ENCODE data around the gene LONRF2.
A peak's percentile ranks its signal among the peaks of the same experiment; 100 is the strongest.
"Not testable (repeated sequence)": the region's sequence is repeated elsewhere in the genome, so short reads cannot be mapped to it uniquely, and the experiment has no call there.

LONRF2 gene

DNA sequence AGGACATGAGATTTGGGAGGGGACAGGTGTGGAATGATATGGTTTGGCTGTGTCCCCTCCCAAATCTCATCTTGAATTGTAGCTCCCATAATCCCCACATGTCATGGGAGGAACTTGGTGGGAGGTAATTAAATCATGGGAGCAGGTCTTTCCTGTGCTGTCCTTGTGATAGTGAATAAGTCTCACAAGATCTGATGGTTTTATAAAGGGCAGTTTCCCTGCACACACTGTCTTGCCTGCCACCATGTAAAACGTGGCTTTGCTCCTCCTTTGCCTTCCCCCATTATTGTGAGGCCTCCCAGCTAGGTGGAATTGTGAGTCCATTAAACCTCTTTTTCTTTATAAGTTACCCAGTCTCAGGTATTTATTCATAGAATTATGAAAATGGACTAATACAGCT, 22.8 kb upstream of the LONRF2 start:
- not testable (repeated sequence) for H3K4ac ChIP-seq (ENCODE audit: low read depth in 1 of 2, low read length in 2 of 2); H4K91ac ChIP-seq (ENCODE audit: low read length); H3K18ac ChIP-seq (ENCODE audit: low read depth in 1 of 2, low read length in 2 of 2); H3K4me1 ChIP-seq (ENCODE audit: control insufficient read depth, insufficient read depth, low read depth, low read length); H3K9me3 ChIP-seq (ENCODE audit: control insufficient read depth, low read length); H3K27me3 ChIP-seq (ENCODE audit: control insufficient read depth in 1 of 2, insufficient read depth in 1 of 2, low read length in 2 of 2); H3K4me2 ChIP-seq (ENCODE audit: low read length, poor library complexity, severe bottlenecking); H3K23ac ChIP-seq (ENCODE audit: low read length in 2 of 2); H2BK5ac ChIP-seq (ENCODE audit: low read depth, low read length, poor library complexity, severe bottlenecking); H3K14ac ChIP-seq (ENCODE audit: low read length in 2 of 2); H3K79me1 ChIP-seq (replicated peaks; ENCODE audit: low read length, poor library complexity, severe bottlenecking); H2AFZ ChIP-seq (ENCODE audit: low read depth, low read length); H2BK120ac ChIP-seq (ENCODE audit: low read depth, low read length); H3K9ac ChIP-seq (ENCODE audit: low read length); H4K8ac ChIP-seq (ENCODE audit: low read length); H3K36me3 ChIP-seq (ENCODE audit: control insufficient read depth in 1 of 2, insufficient read depth in 2 of 2, low read depth in 1 of 2, low read length in 2 of 2); H3K4me3 ChIP-seq (ENCODE audit: insufficient read depth in 1 of 2, low read depth in 1 of 2, low read length in 2 of 2); H2AK5ac ChIP-seq (ENCODE audit: low read length, severe bottlenecking); DNase-seq; H2BK15ac ChIP-seq (ENCODE audit: low read depth, poor library complexity, severe bottlenecking); H2BK12ac ChIP-seq (ENCODE audit: low read length in 2 of 2)
- H3K27ac ChIP-seq (ENCODE audit: low read length, poor library complexity, severe bottlenecking): peak overlapping the region; percentile 39
- no CpG with 5 or more reads among the region's 1 CpG for WGBS

DNA sequence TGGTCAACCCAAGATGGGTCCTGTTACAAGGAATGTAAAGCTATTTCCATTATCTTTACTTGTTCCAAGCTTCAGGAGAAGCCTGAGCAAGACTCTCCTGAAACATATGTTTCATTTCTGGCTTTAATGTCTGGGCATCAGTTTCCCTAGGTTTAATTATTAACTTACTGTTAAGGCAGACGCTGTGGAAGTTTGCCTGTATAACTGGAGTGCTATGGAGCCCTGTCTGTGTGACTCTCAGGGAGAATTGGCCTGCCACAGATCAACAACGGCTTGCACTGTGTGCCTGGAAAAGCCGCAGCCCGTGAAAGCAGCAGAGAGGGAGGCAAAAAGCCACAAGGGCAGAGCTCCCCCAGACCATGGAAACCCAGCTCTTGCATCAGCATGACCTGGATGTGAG, 22.1 kb upstream of the LONRF2 start:
- H3K36me3 ChIP-seq (ENCODE audit: control insufficient read depth in 1 of 2, insufficient read depth in 2 of 2, low read depth in 1 of 2, low read length in 2 of 2): no peaks in the 10 kb centered on the region
- peak overlapping the region; percentile 14 for H3K27ac ChIP-seq (ENCODE audit: low read length, poor library complexity, severe bottlenecking)
- peaks cover under 1% of the 10 kb centered on the region for H3K9me3 ChIP-seq (ENCODE audit: control insufficient read depth, low read length)
- no peak overlapping the region for H4K8ac ChIP-seq (ENCODE audit: low read length)
- H3K4ac ChIP-seq (ENCODE audit: low read depth in 1 of 2, low read length in 2 of 2): no peak overlapping the region
- H2BK5ac ChIP-seq (ENCODE audit: low read depth, low read length, poor library complexity, severe bottlenecking): no peak overlapping the region
- no peak overlapping the region for H3K18ac ChIP-seq (ENCODE audit: low read depth in 1 of 2, low read length in 2 of 2)
- H2AFZ ChIP-seq (ENCODE audit: low read depth, low read length): no peak overlapping the region
- H3K27me3 ChIP-seq (ENCODE audit: control insufficient read depth in 1 of 2, insufficient read depth in 1 of 2, low read length in 2 of 2): peaks cover 4 to 13% of the 10 kb centered on the region in 2 experiments
- no peak overlapping the region for H2AK5ac ChIP-seq (ENCODE audit: low read length, severe bottlenecking)
- no peak overlapping the region for H3K23ac ChIP-seq (ENCODE audit: low read length in 2 of 2)
- no peak overlapping the region for H2BK12ac ChIP-seq (ENCODE audit: low read length in 2 of 2)
- no peak overlapping the region for H3K4me2 ChIP-seq (ENCODE audit: low read length, poor library complexity, severe bottlenecking)
- H3K4me1 ChIP-seq (ENCODE audit: control insufficient read depth, insufficient read depth, low read depth, low read length): peaks cover 9% of the 10 kb centered on the region
- H2BK15ac ChIP-seq (ENCODE audit: low read depth, poor library complexity, severe bottlenecking): no peak overlapping the region
- no peaks in the 10 kb centered on the region for H3K79me1 ChIP-seq (replicated peaks; ENCODE audit: low read length, poor library complexity, severe bottlenecking)
- H4K91ac ChIP-seq (ENCODE audit: low read length): no peak overlapping the region
- H3K14ac ChIP-seq (ENCODE audit: low read length in 2 of 2): no peak overlapping the region
- WGBS: 70% methylated on average over 4 of the region's 4 CpGs
- DNase-seq: no peak
- no peak overlapping the region for H3K4me3 ChIP-seq (ENCODE audit: insufficient read depth in 1 of 2, low read depth in 1 of 2, low read length in 2 of 2)
- H3K9ac ChIP-seq (ENCODE audit: low read length): no peak overlapping the region
- no peak overlapping the region for H2BK120ac ChIP-seq (ENCODE audit: low read depth, low read length)

DNA sequence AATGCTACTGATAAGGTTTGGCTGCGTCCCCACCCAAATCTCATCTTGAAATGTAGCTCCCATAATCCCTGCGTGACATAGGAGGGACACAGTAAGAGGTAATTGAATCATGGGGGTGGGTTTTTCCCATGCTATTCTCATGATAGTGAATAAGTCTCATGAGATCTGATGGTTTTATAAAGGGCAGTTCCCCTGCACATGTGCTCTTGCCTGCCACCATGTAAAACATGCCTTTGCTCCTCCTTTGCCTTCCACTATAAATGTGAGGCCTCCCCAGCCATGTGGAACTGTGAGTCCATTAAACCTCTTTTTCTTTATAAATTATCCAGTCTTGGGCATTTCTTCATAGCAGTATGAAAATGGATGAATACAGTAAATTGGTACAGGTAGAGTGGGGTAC, 20.2 kb upstream of the LONRF2 start:
- not testable (repeated sequence) for H3K36me3 ChIP-seq (ENCODE audit: control insufficient read depth in 1 of 2, insufficient read depth in 2 of 2, low read depth in 1 of 2, low read length in 2 of 2); H2AFZ ChIP-seq (ENCODE audit: low read depth, low read length); H3K9me3 ChIP-seq (ENCODE audit: control insufficient read depth, low read length); H3K4ac ChIP-seq (ENCODE audit: low read depth in 1 of 2, low read length in 2 of 2); H2BK12ac ChIP-seq (ENCODE audit: low read length in 2 of 2); H4K91ac ChIP-seq (ENCODE audit: low read length); H2AK5ac ChIP-seq (ENCODE audit: low read length, severe bottlenecking); H2BK5ac ChIP-seq (ENCODE audit: low read depth, low read length, poor library complexity, severe bottlenecking); H2BK15ac ChIP-seq (ENCODE audit: low read depth, poor library complexity, severe bottlenecking); H3K27ac ChIP-seq (ENCODE audit: low read length, poor library complexity, severe bottlenecking); H3K4me2 ChIP-seq (ENCODE audit: low read length, poor library complexity, severe bottlenecking); H3K79me1 ChIP-seq (replicated peaks; ENCODE audit: low read length, poor library complexity, severe bottlenecking); H4K8ac ChIP-seq (ENCODE audit: low read length); H2BK120ac ChIP-seq (ENCODE audit: low read depth, low read length); H3K4me3 ChIP-seq (ENCODE audit: insufficient read depth in 1 of 2, low read depth in 1 of 2, low read length in 2 of 2); H3K9ac ChIP-seq (ENCODE audit: low read length); DNase-seq; H3K4me1 ChIP-seq (ENCODE audit: control insufficient read depth, insufficient read depth, low read depth, low read length); H3K23ac ChIP-seq (ENCODE audit: low read length in 2 of 2); H3K18ac ChIP-seq (ENCODE audit: low read depth in 1 of 2, low read length in 2 of 2); H3K14ac ChIP-seq (ENCODE audit: low read length in 2 of 2)
- peaks cover 13 to 14% of the 10 kb centered on the region in 2 experiments for H3K27me3 ChIP-seq (ENCODE audit: control insufficient read depth in 1 of 2, insufficient read depth in 1 of 2, low read length in 2 of 2)
- 43% methylated on average over 1 of the region's 2 CpGs for WGBS

DNA sequence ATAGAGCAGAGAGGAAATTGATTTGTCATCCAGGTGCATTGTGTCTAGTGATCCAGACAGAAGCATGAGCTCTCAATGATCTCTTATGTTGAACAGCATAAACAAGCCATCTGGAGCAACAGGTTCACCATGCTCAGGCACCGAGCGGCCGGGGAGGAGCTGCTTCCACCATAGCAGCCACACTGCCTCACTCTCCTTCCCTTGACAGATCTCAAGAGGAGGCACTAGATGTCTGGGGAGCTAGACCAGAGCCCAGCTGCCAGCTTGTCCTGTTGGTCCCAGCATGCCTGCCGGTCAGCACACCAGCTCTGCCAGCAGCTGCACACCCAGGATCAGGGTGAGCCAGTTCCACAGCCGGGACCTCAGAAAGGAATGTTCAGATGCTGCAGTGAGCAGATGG, 17.5 kb upstream of the LONRF2 start:
- Histone ChIP-seq H3K4ac (ENCODE audit: low read depth in 1 of 2, low read length in 2 of 2) (no peak overlapping the region), H2BK120ac (ENCODE audit: low read depth, low read length) (no peak overlapping the region), H4K8ac (ENCODE audit: low read length) (no peak overlapping the region), H4K91ac (ENCODE audit: low read length) (no peak overlapping the region), H3K9me3 (ENCODE audit: control insufficient read depth, low read length) (no peaks in the 10 kb centered on the region), H3K36me3 (ENCODE audit: control insufficient read depth in 1 of 2, insufficient read depth in 2 of 2, low read depth in 1 of 2, low read length in 2 of 2) (no peaks in the 10 kb centered on the region), H3K9ac (ENCODE audit: low read length) (no peak overlapping the region), H3K79me1 (replicated peaks; ENCODE audit: low read length, poor library complexity, severe bottlenecking) (no peaks in the 10 kb centered on the region), H3K27ac (ENCODE audit: low read length, poor library complexity, severe bottlenecking) (no peak overlapping the region), H3K14ac (ENCODE audit: low read length in 2 of 2) (no peak overlapping the region), H3K4me2 (ENCODE audit: low read length, poor library complexity, severe bottlenecking) (no peak overlapping the region), H3K4me1 (ENCODE audit: control insufficient read depth, insufficient read depth, low read depth, low read length) (peaks cover 2% of the 10 kb centered on the region), H2AK5ac (ENCODE audit: low read length, severe bottlenecking) (no peak overlapping the region), H2BK15ac (ENCODE audit: low read depth, poor library complexity, severe bottlenecking) (no peak overlapping the region), H2AFZ (ENCODE audit: low read depth, low read length) (no peak overlapping the region), H3K18ac (ENCODE audit: low read depth in 1 of 2, low read length in 2 of 2) (no peak overlapping the region), H3K23ac (ENCODE audit: low read length in 2 of 2) (no peak overlapping the region), H3K27me3 (ENCODE audit: control insufficient read depth in 1 of 2, insufficient read depth in 1 of 2, low read length in 2 of 2) (peaks cover 14% of the 10 kb centered on the region in 2 experiments), H3K4me3 (ENCODE audit: insufficient read depth in 1 of 2, low read depth in 1 of 2, low read length in 2 of 2) (no peak overlapping the region), H2BK5ac (ENCODE audit: low read depth, low read length, poor library complexity, severe bottlenecking) (no peak overlapping the region), H2BK12ac (ENCODE audit: low read length in 2 of 2) (no peak overlapping the region)
- WGBS: 96% methylated on average over 5 of the region's 5 CpGs
- no peak for DNase-seq

Measured in mesenchymal stem cell (in vitro differentiated cells and primary cell).